Endothelial cell (in vitro differentiated cells): Measurements from ENCODE around the gene IGSF6. TPM values are rescaled to one million over a fixed set of nuclear protein-coding genes. Genes with fewer than 3 reads are reported as not detected.

Source experiments
- total RNA-seq: library from RNA; stranded (reverse); fragmentation: NEBNext Ultra II Directional; extraction: Animal tissue kit (Norgen Biotek cat#: 25700); gene quantifications from one replicate; pipeline ENCODE4 v1.2.1, GENCODE V29; 2021; ENCODE audit not compliant: unreplicated experiment

IGSF6 gene
- total RNA-seq, 1 donor from 2014 or later: not detected

Other genes with a start within 250 kb of the IGSF6 start
- gene METTL9, start 53.0 kb downstream of the IGSF6 start, total RNA-seq: 221 TPM
- gene OTOA, start 11.4 kb upstream of the IGSF6 start, total RNA-seq: not detected
- 104 TPM for gene NPIPB4, start 205.1 kb upstream of the IGSF6 start, total RNA-seq